WTC11 (cell line): ENCODE data around the gene CNOT1.

Experiments
- ATF1 ChIP-seq: sonication (generic); formaldehyde crosslinking; IDR thresholded peaks from 2 replicates; pipeline ENCODE4 v1.8.1; 2023; ENCODE audit warnings: mild to moderate bottlenecking, moderate library complexity, missing genetic modification reagents
- CBFB ChIP-seq: sonication (generic); formaldehyde crosslinking; IDR thresholded peaks from 2 replicates; pipeline ENCODE4 v1.8.1; 2022; ENCODE audit warnings: mild to moderate bottlenecking, low read depth, missing genetic modification reagents
- ZBTB43 ChIP-seq: sonication (generic); formaldehyde crosslinking; IDR thresholded peaks from 2 replicates; pipeline ENCODE4 v1.8.1; 2023; ENCODE audit warnings: mild to moderate bottlenecking, missing genetic modification reagents

GRCh38 chr16:58507195-58507962 lies 122.2 kb downstream of the CNOT1 start:
- TF ChIP-seq ZBTB43 (no peak), CBFB (no peak), ATF1 (CRISPR knock-in tag) (no peak)
